NCI-H524 treated with DMSO at 0.1 percent for 48 hours (cell line): ENCODE results near the gene KRTAP1-3.
"Not testable (repeated sequence)": the region's sequence is repeated elsewhere in the genome, so short reads cannot be mapped to it uniquely, and the experiment has no call there.

Experiments
- DNase-seq: peaks from one replicate; lab custom pipeline; 2025; lab: John Stamatoyannopoulos, UW

KRTAP1-3 gene

DNA sequence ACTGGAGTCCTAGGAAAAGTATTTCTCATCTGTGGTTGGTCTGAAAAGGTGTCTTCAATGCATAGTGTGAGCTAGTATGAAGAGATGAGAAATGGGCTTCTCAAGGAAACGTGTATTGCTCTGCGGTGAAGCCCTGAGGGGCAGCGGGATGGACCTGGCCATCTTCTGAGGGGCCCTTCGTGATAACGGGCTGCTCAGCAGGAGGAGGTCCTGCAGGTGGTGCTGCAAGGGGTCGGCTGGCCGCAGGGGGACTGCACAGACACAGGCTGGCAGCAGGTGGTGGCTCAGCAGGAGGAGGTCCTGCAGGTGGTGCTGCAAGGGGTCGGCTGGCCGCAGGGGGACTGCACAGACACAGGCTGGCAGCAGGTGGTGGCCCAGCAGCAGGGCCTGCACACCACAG lies 19.9 kb upstream of the KRTAP1-3 start:
- not testable (repeated sequence) for DNase-seq

DNA sequence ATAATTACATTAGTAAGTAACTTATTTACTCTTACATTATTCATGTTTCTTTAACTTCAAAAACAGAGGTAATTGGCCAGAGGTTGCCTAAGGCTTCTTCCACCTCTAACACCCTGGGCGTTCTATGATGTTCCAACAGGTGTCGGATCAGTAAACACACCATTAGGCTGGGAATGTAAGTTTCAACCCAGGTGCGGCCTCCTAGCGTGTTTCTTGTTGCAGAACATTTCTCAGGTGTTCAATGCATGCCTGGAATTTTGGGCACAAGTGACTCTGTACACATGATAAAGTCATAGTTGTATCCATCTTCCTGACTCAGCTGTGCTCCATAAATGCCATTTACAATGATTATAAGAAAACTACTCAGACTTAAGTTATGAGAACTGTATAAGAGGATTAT lies 19.4 kb upstream of the KRTAP1-3 start:
- no peak for DNase-seq

DNA sequence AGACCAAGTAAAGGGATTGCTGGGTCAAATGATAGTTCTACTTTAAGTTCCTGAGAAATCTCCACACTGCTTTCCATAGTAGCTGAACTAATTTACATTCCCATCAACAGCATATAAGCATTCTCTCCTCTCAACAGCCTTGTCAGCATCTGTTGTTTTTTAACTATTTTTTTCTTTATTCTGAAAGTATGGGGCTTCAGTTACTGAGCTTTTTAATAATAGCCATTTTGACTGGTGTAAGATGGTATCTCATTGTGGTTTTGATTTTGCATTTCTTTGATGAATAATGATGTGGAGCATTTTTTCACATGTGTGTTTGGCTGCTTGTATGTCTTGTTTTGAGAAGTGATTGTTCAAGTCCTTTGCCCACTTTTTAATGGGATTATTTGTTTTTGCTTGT lies 17.9 kb upstream of the KRTAP1-3 start:
- no peak for DNase-seq

DNA sequence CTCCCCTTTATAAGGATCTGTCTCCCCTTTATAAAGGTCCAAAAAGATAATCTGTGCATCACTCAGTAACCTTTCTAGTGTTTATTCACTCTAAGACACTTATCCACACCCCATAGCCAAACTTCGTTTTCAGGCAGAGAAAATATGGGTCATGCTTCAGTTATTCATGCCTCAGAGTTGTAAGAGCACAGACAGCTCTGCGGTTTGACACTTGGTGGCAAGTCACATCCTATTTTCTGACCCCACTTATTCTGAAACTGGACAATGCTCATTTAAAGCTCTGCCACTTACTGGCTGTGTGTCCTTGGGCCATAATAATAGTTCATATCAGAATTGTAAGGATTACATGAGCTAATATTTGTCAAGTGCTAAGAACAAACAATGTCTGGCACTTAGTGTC lies 14.4 kb upstream of the KRTAP1-3 start:
- DNase-seq: no peak

DNA sequence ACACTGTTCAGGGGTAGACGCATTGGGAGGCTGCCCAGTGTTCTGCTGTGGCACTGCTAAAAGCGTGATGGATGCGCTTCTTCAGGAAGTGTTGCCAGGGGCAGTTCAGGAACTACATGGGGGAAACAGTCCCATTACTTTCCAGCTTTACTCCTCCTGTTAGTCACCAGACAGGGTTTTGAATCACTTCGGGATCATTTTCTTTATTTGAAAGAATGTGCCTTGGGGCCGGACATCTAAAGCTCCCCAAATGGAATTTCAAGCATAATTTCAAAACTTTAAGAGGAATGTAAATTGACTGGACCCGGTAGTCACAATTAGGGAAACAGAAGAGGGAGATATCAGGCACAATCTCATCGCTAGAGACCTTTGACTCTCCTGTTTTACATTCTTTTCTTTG lies 13.8 kb upstream of the KRTAP1-3 start:
- no peak for DNase-seq

DNA sequence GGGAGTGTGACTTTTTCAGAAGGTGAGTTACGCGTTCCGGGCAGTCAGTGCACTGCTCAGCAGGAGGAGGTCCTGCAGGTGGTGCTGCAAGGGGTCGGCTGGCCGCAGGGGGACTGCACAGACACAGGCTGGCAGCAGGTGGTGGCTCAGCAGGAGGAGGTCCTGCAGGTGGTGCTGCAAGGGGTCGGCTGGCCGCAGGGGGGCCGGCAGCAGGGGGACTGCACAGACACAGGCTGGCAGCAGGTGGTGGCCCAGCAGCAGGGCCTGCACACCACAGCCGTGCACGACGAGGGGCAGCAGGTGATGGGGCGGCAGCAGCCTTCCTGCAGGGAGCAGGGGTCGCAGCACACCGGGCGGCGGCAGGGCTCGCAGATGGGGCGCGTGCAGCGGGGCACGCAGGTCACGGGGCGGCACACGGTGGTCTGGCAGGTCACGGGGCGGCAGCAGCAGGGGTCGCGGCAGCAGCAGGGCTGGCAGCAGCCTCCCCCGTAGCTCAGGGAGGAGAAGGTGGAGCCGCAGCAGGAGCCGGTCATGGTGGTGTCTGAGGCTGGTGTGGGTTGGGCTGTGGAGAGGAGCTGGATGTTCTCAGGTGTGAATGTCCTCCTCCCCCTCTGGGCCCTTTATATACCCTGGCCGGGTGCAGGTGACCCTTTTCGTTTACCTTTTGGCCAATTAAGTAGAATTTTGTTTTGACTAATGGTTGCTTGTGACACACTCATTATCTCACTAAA lies 12.2 kb upstream of the KRTAP1-3 start, which contains the start of gene KRTAP2-1:
KRTAP2-1 (minus strand) TSS at position 582 of the 731 bp plus-strand sequence; CDS start at position 533, 49 bp downstream.
- not testable (repeated sequence) for DNase-seq

DNA sequence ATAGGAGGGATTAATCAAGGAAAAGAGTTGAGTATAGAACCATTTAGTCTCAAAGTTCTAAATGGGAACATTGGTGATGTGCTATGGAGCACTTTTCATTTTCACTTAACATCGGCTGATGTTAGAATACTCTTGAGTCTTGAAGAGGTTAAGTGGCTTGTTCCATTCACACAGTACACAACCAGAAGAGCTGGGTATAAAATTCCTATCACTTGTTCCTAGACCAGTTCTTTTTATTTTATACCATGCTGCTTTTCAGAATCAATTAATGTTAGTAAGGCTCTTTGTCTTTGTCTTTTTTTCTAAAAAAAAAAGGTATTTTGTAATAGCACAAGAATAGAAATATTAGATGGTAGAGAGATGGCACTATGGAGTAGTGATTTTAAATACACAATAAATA lies 8.3 kb upstream of the KRTAP1-3 start:
- DNase-seq: no peak

DNA sequence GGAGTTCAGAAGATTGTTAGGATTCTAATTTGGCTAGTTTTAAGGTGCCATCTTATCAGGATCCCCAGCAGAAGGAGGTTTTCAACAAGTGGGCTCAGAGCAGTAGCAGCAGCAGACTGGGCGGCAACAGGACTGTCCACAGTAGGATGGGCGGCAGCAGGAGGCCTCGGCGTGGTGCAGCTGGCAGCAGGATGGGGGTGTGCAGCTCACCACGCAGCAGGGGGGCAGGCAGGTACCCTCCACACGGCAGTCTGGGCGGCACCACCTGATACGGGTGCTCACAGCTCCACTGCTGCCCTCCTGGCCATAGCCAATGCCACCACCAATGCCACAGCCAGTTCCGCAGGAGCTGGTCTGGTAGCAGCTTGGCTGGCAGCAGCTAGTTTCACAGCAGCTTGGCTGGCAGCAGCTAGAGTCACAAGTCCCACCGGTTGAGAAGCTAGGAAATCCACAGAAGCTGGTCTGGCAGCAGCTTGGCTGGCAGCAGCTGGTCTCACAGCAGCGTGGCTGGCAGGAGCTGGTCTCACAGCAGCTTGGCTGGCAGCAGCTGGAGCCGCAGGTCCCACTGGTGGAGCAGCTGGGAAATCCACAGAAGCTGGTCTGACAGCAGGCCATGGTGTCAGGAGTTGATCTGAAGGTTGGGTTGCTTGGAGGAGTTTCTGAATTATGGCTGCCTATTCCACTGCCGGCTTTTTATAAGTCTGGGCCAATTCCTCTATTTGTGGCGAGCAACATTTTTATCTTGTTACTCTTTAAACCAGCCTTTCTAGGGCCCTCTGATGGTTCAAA lies 6.3 kb upstream of the KRTAP1-3 start, which contains the start of gene KRTAP1-1:
KRTAP1-1 (minus strand) TSS at position 668 of the 789 bp plus-strand sequence; CDS start at position 615, 53 bp downstream.
- not testable (repeated sequence) for DNase-seq

DNA sequence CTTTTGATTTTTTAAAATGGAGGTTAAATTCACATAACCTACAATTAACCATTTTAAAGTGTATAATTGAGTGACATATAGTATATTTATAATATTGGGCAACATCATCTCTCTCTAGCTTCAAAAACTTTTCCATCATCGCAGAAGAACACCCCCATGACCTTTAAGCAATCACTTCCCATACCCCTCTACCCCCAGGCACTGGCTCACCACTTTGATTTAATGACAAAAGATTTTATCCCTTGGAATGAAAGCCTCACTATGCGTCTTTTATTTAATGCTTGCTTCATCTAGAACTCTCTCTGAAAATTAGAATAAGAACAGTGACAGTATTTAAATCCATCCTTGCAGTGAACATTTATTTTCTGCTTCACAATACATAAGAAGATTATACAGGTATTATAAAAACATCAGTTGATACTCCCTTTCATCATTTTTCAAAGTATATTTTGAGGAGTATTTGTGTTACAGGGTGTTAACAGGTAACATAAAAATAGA lies 3.2 kb upstream of the KRTAP1-3 start:
- DNase-seq: no peak

DNA sequence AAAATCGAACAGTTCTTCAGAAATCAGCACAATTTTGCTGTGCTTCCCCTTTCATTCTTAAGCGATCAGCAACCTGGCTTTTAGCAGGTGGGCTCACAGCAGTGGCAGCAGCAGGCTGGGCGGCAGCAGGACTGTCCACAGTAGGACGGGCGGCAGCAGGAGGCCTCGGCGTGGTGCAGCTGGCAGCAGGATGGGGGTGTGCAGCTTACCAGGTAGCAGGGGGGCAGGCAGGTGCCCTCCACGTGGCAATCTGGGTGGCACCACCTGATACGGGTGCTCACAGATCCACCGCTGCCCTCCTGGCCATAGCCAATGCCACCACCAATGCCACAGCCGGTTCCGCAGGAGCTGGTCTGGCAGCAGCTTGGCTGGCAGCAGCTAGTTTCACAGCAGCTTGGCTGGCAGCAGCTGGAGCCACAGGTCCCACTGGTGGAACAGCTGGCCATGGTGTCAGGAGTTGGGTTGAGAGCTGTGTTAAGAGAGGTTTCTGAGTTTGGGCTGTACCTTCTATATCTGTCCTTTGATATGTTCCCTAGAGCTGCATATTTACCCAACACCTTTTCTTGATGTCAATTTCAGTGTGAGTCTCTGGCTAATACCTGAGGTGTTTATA lies 4.9 kb downstream of the KRTAP1-3 start, which contains the start of gene KRTAP1-4:
KRTAP1-4 (minus strand) TSS at position 563 of the 613 bp plus-strand sequence; CDS start at position 446, 117 bp downstream.
- no peak for DNase-seq

DNA sequence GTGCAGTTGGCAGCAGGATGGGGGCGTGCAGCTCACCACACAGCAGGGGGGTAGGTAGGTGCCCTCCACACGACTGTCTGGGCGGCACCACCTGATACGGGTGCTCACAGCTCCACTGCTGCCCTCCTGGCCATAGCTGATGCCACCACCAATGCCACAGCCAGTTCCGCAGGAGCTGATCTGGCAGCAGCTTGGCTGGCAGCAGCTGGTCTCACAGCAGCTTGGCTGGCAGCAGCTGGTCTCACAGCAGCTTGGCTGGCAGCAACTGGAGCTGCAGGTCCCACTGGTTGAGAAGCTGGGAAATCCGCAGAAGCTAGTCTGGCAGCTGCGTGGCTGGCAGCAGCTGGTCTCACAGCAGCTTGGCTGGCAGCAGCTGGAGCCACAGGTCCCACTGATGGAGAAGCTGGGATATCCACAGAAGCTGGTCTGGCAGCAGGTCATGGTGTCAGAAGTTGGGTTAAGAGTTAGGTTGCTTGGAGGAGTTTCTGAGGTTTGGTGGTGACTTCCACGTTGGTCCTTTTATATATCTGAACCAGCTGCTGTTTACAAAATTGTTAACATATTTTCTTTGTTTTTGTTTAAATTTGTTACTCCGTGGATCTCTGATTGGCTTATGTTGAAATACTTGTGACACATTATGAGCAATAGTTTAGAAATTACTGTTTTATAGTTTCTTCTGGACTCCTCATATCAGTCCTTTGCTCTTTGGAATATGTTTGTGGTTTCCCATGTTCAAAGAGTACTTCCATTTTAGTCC lies 7.8 kb downstream of the KRTAP1-3 start, which contains the start of gene KRTAP1-5:
KRTAP1-5 (minus strand) TSS at position 494 of the 757 bp plus-strand sequence; CDS start at position 441, 53 bp downstream.
- no peak for DNase-seq

DNA sequence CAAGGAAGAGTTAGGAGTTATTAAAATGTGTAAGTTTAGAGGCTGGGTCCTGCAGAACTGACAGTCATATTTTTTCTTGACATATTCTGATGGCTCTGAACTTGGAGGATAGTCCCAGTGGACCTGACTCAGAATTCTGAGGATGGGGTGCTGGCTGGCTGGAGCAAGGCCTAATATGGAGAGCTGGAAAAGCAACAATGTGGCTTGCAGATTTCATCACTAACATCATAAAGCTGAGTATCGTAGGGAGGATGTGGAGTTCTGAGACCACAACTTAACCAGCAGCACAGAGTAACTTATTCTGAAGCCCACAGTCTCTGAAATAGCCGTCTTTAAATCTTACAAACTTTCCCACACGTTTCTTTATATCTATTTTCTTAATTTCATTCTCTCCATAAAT lies 10.0 kb downstream of the KRTAP1-3 start:
- no peak for DNase-seq

DNA sequence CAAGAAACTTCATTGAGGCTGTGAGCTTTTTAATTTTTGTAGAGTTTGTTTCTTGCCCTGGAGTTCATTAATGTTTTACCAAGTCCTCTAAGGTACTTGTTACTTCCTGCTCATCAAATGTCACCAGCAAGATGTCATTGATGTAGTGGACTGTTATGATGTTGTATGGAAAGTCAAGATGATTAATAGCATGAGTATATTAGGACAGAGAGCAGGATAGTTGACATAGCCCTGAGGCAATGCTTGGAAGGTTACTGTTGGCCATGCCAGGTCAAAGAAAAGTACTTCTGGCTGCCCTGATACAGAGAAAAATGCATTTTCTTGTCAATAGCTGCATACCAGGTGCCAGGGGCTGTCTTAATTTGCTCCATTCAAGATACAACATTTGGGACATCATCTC lies 14.3 kb downstream of the KRTAP1-3 start:
- DNase-seq: no peak

DNA sequence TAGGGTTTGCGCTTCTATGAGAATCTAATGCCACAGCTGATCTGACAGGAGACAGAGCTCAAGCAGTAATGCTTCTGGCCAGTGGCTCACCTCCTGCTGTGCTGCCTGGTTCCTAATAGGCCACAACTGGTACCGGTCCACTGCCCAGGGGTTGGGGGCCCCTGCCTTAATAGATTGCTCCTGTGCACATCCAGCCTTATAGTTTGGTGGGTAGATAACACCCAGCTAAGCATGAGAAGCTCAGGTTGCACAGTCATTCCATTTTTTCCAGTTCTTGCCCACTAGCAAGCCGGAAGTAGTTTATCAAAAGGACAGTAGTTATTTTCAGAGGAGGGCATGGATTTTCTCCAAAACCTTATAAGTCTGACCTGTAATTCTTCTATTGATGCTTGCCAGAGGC lies 15.3 kb downstream of the KRTAP1-3 start:
- DNase-seq: no peak

DNA sequence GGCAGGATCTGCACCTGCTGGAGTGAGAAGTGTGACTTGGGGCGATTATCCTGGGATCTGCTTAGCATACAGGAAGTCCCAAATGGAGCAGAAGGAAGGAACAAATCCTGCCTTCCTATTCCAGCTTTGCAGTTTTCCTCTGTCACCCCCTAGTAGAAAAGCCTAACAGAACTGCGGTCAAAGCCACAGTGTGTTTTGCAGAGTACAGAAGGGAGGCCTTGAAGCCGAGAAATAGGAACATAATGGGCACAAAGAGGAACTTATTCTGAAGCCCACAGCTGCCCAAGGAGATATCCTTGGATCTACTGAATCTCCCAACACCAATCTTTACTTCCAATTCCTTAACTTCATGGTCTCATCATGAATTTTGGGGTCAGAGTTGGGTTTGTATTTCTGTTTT lies 16.1 kb downstream of the KRTAP1-3 start:
- DNase-seq: no peak

DNA sequence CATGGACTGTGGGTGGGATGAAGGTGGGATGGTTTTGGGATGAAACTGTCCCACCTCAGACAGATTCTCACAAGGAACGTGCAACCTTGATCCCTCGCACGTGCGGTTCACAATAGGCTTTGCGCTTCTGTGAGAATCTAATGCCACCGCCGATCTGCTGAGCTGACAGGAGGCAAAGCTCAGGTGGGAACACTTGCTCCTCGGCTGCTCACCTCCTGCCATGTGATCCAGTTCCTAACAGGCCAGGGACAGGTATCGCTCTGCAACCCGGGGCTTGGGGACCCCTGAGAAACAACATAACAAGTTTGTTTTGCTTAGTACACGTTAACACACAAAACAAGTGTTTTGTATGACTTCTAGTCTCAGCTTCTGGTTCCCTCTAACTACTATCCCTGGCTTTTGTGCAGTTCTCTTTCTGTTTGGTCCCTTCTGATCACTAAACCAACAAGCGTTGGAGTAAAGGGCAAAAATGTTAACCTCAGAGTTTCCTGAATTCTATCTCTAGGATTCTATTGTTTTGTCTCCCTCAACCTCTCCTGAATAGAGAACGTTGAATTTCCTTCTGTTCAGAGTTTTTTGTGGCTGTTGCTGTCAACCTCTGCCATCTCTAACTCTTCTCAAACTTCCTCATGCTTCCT lies 18.0 kb downstream of the KRTAP1-3 start:
- DNase-seq: no peak

DNA sequence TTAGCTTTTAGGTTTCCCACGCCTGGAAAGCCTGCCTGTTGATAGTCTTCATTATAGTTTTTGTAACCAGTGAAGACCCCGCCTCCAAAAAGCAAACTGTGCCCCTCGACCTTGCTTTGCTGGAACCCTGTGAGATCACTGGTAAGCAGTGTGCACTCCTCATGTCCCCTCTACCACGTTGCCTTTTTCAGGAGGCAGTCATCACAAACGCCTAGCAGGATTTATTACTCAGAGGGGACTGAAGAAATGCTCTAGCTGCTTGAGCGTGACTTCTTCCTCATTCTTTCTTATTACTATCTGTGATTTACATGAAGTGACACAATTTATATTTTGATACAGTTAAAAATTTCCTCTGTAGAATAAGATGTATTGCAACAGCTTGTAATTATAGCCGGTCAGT lies 19.2 kb downstream of the KRTAP1-3 start:
- DNase-seq: no peak

DNA sequence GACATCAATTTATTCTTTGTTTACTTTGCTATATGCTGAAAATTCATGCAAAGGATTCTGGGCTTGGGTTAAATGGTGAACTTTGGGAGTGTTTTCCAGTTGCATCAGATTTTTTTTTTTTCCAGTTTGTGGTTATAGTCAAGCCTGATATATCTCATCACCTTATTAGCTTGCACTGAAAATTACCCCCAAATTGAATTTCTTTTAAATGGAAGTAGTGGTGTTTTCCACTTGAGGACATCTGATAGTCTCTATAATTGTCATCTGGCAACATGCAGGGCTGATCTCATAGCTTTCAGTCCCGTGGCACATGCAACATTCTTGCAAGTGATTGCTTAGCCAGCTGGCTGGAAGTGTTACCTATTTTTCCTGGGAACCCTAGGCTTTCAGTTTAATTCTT lies 21.1 kb downstream of the KRTAP1-3 start:
- no peak for DNase-seq

DNA sequence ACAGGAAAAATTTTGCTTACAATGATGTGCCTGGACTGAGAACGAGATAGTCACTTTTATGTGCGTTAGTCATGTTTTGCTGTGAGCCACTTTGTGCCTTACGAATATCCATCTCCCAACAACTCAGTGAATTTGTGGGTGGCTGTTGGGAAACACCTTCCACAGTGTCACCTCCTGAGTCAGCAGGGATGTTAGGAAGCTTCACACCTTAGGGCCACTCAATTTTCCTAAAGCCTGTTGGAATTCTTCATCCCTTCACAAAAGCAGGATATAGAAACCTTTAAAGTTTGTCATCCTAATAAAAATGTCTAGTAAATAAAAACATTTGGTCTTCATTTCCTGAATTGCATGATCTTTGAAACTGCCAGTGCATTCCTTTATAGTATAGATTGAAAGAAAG lies 21.5 kb downstream of the KRTAP1-3 start:
- DNase-seq: no peak

DNA sequence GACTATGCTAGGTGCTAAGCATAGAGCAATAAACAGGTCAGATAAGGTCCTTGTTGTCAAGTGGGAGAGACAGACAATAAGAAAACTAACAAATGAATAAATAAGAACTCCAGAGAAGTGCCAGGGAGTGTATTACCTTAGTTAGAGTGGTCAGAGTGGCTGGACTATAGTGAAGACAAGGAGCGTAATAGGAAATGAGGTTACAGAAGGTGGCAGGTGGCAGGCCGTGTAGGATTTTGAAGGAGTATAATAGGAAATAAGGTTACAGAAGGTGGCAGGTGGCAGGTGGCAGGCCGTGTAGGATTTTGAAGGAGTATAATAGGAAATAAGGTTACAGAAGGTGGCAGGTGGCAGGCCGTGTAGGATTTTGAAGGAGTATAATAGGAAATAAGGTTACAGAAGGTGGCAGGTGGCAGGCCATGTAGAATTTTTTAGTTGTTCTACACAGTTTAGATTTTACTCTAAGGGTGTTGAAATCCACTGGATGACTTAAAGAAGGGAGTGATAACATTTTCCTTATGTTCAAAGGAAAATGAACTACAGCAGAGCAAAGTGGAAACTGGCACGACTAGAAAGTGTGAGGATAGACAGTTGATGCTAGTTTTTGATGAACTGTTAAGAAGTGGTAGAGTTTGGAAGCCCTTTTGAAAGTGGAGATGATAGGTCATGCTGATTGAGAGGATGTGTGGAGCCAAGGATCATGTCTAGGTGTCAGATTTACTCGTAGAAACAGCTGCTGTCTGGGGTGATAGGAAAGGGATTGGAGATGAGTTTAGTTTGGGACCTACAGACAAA lies 22.2 kb downstream of the KRTAP1-3 start:
- no peak for DNase-seq
